CD8-positive, alpha-beta memory T cell (primary cell): Measurements from ENCODE around the gene ADRB2. TPM values are rescaled to one million over a fixed set of nuclear protein-coding genes. Genes with fewer than 3 reads are reported as not detected.
A peak's percentile ranks its signal among the peaks of the same experiment; 100 is the strongest.

Experiments used
- CTCF ChIA-PET: fragments of 350-600 bp; sonication (Branson Sonifier 250); formaldehyde crosslinking; loops from one replicate; lab custom pipeline; 2021; ENCODE audit warnings: antibody characterized with exemption; lab: Charles Lee
- POLR2A ChIA-PET: fragments of 350-600 bp; sonication (Branson Sonifier 250); formaldehyde crosslinking; loops from one replicate; lab custom pipeline; 2021; ENCODE audit warnings: antibody characterized with exemption; lab: Charles Lee
- DNase-seq, 5 donors: peaks; one replicate each; pipeline versions ENCODE4 v3.0.0 to v3.0.0-alpha.2; 2020 to 2022; ENCODE audit warnings: mixed read lengths in 1 of 5
- H3K27ac ChIP-seq: one replicate; pipeline ENCODE4 v1.7.0; 2013; ENCODE audit warnings: low read depth, mild to moderate bottlenecking, low read length, moderate library complexity
- H3K27me3 ChIP-seq: 2 replicates; pipeline ENCODE4 v1.7.0; 2013; ENCODE audit warnings: low read length, mild to moderate bottlenecking; ENCODE audit not compliant: insufficient read depth, poor library complexity, severe bottlenecking
- H3K36me3 ChIP-seq: 2 replicates; pipeline ENCODE4 v1.7.0; 2013; ENCODE audit warnings: mild to moderate bottlenecking, low read length, moderate library complexity; ENCODE audit not compliant: insufficient read depth
- H3K4me1 ChIP-seq: 2 replicates; pipeline ENCODE4 v1.7.0; 2013; ENCODE audit warnings: mild to moderate bottlenecking, low read length, moderate library complexity; ENCODE audit not compliant: insufficient read depth
- H3K4me3 ChIP-seq: 2 replicates; pipeline ENCODE4 v1.7.0; 2013; ENCODE audit warnings: mild to moderate bottlenecking, low read length
- H3K9me3 ChIP-seq: 2 replicates; pipeline ENCODE4 v1.7.0; 2013; ENCODE audit warnings: mild to moderate bottlenecking, low read length
- H3K27ac Mint-ChIP-seq, 8 donors: one replicate each; pipeline ENCODE4 v1.8.0; 2020 to 2021; ENCODE audit warnings: mixed read lengths in 8 of 8, mild to moderate bottlenecking in 6 of 8, inconsistent platforms in 3 of 8, moderate library complexity in 3 of 8
- H3K27me3 Mint-ChIP-seq, 2 donors: one replicate each; pipeline ENCODE4 v1.8.0; 2020 to 2021; ENCODE audit warnings: mixed read lengths in 2 of 2, mild to moderate bottlenecking in 1 of 2, moderate library complexity in 1 of 2
- H3K36me3 Mint-ChIP-seq, 3 donors: one replicate each; pipeline ENCODE4 v1.8.0; 2020 to 2021; ENCODE audit warnings: mixed read lengths in 3 of 3, inconsistent platforms in 1 of 3, mild to moderate bottlenecking in 1 of 3
- H3K4me1 Mint-ChIP-seq, 3 donors: one replicate each; pipeline ENCODE4 v1.8.0; 2020 to 2021; ENCODE audit warnings: mixed read lengths in 3 of 3, inconsistent platforms in 1 of 3, mild to moderate bottlenecking in 1 of 3
- H3K4me3 Mint-ChIP-seq, 7 donors: one replicate each; pipeline ENCODE4 v1.8.0; 2020 to 2021; ENCODE audit warnings: mixed read lengths in 7 of 7, mild to moderate bottlenecking in 6 of 7, moderate library complexity in 4 of 7, inconsistent platforms in 2 of 7
- H3K9me3 Mint-ChIP-seq, 5 donors: one replicate each; pipeline ENCODE4 v1.8.0; 2020 to 2022; ENCODE audit warnings: mixed read lengths in 5 of 5, mild to moderate bottlenecking in 3 of 5, moderate library complexity in 2 of 5, inconsistent platforms in 1 of 5
- polyA plus RNA-seq: library from polyadenylated mRNA; unstranded; fragments of 300-500 nt; fragmentation: Illumina TruSeq; gene quantifications from one replicate; pipeline ENCODE4 v1.2.3, GENCODE V29; 2021
- total RNA-seq, 2 experiments: library from RNA; stranded (reverse); gene quantifications; one replicate each; pipeline ENCODE4 v1.2.3, GENCODE V29; 2021

ADRB2 gene
- total and polyA plus RNA-seq, 3 experiments from 2014 or later: 1.6 to 25.7 (median 2.1) TPM

- Histone ChIP-seq H3K4me1 (peaks cover 15% of the 10 kb centered on the region), H3K9me3 (no peaks in the 10 kb centered on the region), H3K27ac (no peak overlapping the region), H3K36me3 (no peaks in the 10 kb centered on the region), H3K27me3 (no peaks in the 10 kb centered on the region), H3K4me3 (no peak overlapping the region)
- no peak for DNase-seq
- Mint-ChIP-seq H3K27ac (peak overlapping the region in 7 of 8 donors; percentile 1 to 48 (median 22)), H3K27me3 (peaks cover 2 to 4% of the 10 kb centered on the region in 2 donors), H3K4me3 (peak overlapping the region in 3 of 7 donors; percentile 10 to 88 (median 52)), H3K9me3 (peaks cover 0 to 3% (median 0%) of the 10 kb centered on the region in 5 donors), H3K36me3 (peaks cover 0 to 5% (median 0%) of the 10 kb centered on the region in 3 donors), H3K4me1 (peaks cover 29 to 44% (median 42%) of the 10 kb centered on the region in 3 donors)
- ChIA-PET POLR2A (interaction anchor here (1.5 kb wide), 1 partner anchor 18 kb away, joined by 5 read pairs; the partner anchor contains the start of gene ADRB2), CTCF (interaction anchor here (1.1 to 1.2 kb wide), 2 partner anchors 13 to 20 kb away, joined by 3 to 5 read pairs; no protein-coding TSS in a partner anchor)
These were observed 18.6 kb upstream of the ADRB2 start for GRCh38 chr5:148807851-148808250.

GRCh38 chr5:148808864-148809642, 17.4 kb upstream of the ADRB2 start:
- Mint-ChIP-seq H3K9me3 (no peaks in the 10 kb centered on the region), H3K4me1 (peaks cover 32 to 42% (median 39%) of the 10 kb centered on the region in 3 donors), H3K27ac (peak overlapping the region; percentile 74 to 98 (median 94)), H3K36me3 (peaks cover 0 to 5% (median 0%) of the 10 kb centered on the region in 3 donors), H3K27me3 (no peaks in the 10 kb centered on the region), H3K4me3 (peak overlapping the region; percentile 88 to 96 (median 94))
- Histone ChIP-seq H3K36me3 (no peaks in the 10 kb centered on the region), H3K27ac (peak overlapping the region; percentile 55), H3K27me3 (no peaks in the 10 kb centered on the region), H3K4me3 (peak overlapping the region; percentile 75), H3K4me1 (peaks cover 15% of the 10 kb centered on the region), H3K9me3 (no peaks in the 10 kb centered on the region)
- POLR2A ChIA-PET: interaction anchor here (1.5 kb wide), 1 partner anchor 17 kb away, joined by 5 read pairs; the partner anchor contains the start of gene ADRB2
- CTCF ChIA-PET: interaction anchor here (1.1 to 4.0 kb wide), 4 partner anchors 12 to 76 kb away, joined by 3 to 21 read pairs (median 4); no protein-coding TSS in a partner anchor
- DNase-seq: peak in 3 of 5 donors; percentile 46 to 56 (median 52)

GRCh38 chr5:148809781-148810524, 16.5 kb upstream of the ADRB2 start:
- H3K27ac ChIP-seq: peak overlapping the region; percentile 55
- Mint-ChIP-seq H3K4me3 (peak overlapping the region; percentile 88 to 96 (median 94)), H3K27me3 (no peaks in the 10 kb centered on the region), H3K4me1 (peaks cover 32 to 42% (median 39%) of the 10 kb centered on the region in 3 donors), H3K27ac (peak overlapping the region; percentile 74 to 98 (median 94)), H3K9me3 (no peaks in the 10 kb centered on the region), H3K36me3 (peaks cover 0 to 5% (median 0%) of the 10 kb centered on the region in 3 donors)
- H3K36me3 ChIP-seq: no peaks in the 10 kb centered on the region
- POLR2A ChIA-PET: interaction anchor here (2.1 kb wide), 1 partner anchor 16 kb away, joined by 7 read pairs; the partner anchor contains the start of gene ADRB2
- H3K27me3 ChIP-seq: no peaks in the 10 kb centered on the region
- peaks cover 15% of the 10 kb centered on the region for H3K4me1 ChIP-seq
- no peak for DNase-seq
- H3K4me3 ChIP-seq: peak overlapping the region; percentile 75
- H3K9me3 ChIP-seq: no peaks in the 10 kb centered on the region
- CTCF ChIA-PET: interaction anchor here (1.1 to 4.0 kb wide), 3 partner anchors 11 to 77 kb away, joined by 3 to 21 read pairs (median 4); partner anchors contain the start of gene ADRB2

GRCh38 chr5:148810823-148811222, 15.6 kb upstream of the ADRB2 start:
- Mint-ChIP-seq H3K36me3 (peaks cover 0 to 5% (median 0%) of the 10 kb centered on the region in 3 donors), H3K4me3 (peak overlapping the region in 5 of 7 donors; percentile 54 to 94 (median 88)), H3K27me3 (no peaks in the 10 kb centered on the region), H3K9me3 (no peaks in the 10 kb centered on the region), H3K4me1 (peaks cover 35 to 42% (median 39%) of the 10 kb centered on the region in 3 donors), H3K27ac (peak overlapping the region in 6 of 8 donors; percentile 74 to 98 (median 94))
- Histone ChIP-seq H3K9me3 (no peaks in the 10 kb centered on the region), H3K27me3 (no peaks in the 10 kb centered on the region), H3K27ac (no peak overlapping the region), H3K4me3 (no peak overlapping the region), H3K4me1 (peaks cover 15% of the 10 kb centered on the region), H3K36me3 (no peaks in the 10 kb centered on the region)
- ChIA-PET POLR2A (interaction anchor here (2.1 kb wide), 1 partner anchor 16 kb away, joined by 7 read pairs; the partner anchor contains the start of gene ADRB2), CTCF (interaction anchor here (1.3 to 4.0 kb wide), 2 partner anchors 10 to 15 kb away, joined by 3 to 21 read pairs; partner anchors contain the start of gene ADRB2)
- DNase-seq: no peak

GRCh38 chr5:148811756-148812155, 14.7 kb upstream of the ADRB2 start:
- ChIA-PET POLR2A (interaction anchor here (2.1 kb wide), 1 partner anchor 15 kb away, joined by 7 read pairs; the partner anchor contains the start of gene ADRB2), CTCF (interaction anchor here (4.0 kb wide), 1 partner anchor 9 kb away, joined by 21 read pairs; no protein-coding TSS in a partner anchor)
- Histone ChIP-seq H3K9me3 (no peaks in the 10 kb centered on the region), H3K4me3 (no peak overlapping the region), H3K4me1 (peaks cover 15% of the 10 kb centered on the region), H3K27me3 (no peaks in the 10 kb centered on the region), H3K27ac (no peak overlapping the region), H3K36me3 (no peaks in the 10 kb centered on the region)
- Mint-ChIP-seq H3K4me3 (peak overlapping the region in 1 of 7 donors; percentile 26), H3K9me3 (no peaks in the 10 kb centered on the region), H3K27me3 (peaks cover 0 to 1% of the 10 kb centered on the region in 2 donors), H3K36me3 (peaks cover 0 to 5% (median 0%) of the 10 kb centered on the region in 3 donors), H3K27ac (peak overlapping the region in 3 of 8 donors; percentile 18 to 70 (median 23)), H3K4me1 (peaks cover 33 to 42% (median 39%) of the 10 kb centered on the region in 3 donors)
- no peak for DNase-seq

GRCh38 chr5:148815086-148815485, 11.3 kb upstream of the ADRB2 start:
- peaks cover 18 to 20% (median 18%) of the 10 kb centered on the region in 3 donors for H3K4me1 Mint-ChIP-seq
- Histone ChIP-seq H3K27ac (no peak overlapping the region), H3K4me1 (peaks cover 8% of the 10 kb centered on the region), H3K27me3 (no peaks in the 10 kb centered on the region), H3K36me3 (no peaks in the 10 kb centered on the region), H3K4me3 (no peak overlapping the region), H3K9me3 (no peaks in the 10 kb centered on the region)
- no peaks in the 10 kb centered on the region for H3K36me3 Mint-ChIP-seq
- no peaks in the 10 kb centered on the region for H3K9me3 Mint-ChIP-seq
- peaks cover 0 to 1% of the 10 kb centered on the region in 2 donors for H3K27me3 Mint-ChIP-seq
- ChIA-PET POLR2A (no interaction called here), CTCF (interaction anchor here (2.0 kb wide), 1 partner anchor 142 kb away, joined by 6 read pairs; no protein-coding TSS in a partner anchor)
- no peak overlapping the region for H3K4me3 Mint-ChIP-seq
- no peak for DNase-seq
- H3K27ac Mint-ChIP-seq: no peak overlapping the region

GRCh38 chr5:148815578-148815977, 10.8 kb upstream of the ADRB2 start:
- DNase-seq: no peak
- H3K27me3 ChIP-seq: no peaks in the 10 kb centered on the region
- Mint-ChIP-seq H3K27me3 (peaks cover 0 to 1% of the 10 kb centered on the region in 2 donors), H3K4me3 (no peak overlapping the region), H3K4me1 (peaks cover 14 to 17% (median 15%) of the 10 kb centered on the region in 3 donors), H3K9me3 (no peaks in the 10 kb centered on the region), H3K36me3 (no peaks in the 10 kb centered on the region), H3K27ac (peak overlapping the region in 1 of 8 donors; percentile 7)
- ChIA-PET POLR2A (no interaction called here), CTCF (interaction anchor here (0.7 to 2.0 kb wide), 2 partner anchors 18 to 142 kb away, joined by 5 to 6 read pairs; no protein-coding TSS in a partner anchor)
- peaks cover 3% of the 10 kb centered on the region for H3K4me1 ChIP-seq
- H3K4me3 ChIP-seq: no peak overlapping the region
- H3K27ac ChIP-seq: no peak overlapping the region
- H3K36me3 ChIP-seq: no peaks in the 10 kb centered on the region
- no peaks in the 10 kb centered on the region for H3K9me3 ChIP-seq
